HCT116 (cell line): Measurements from ENCODE around the gene TCF7L2. TPM values are rescaled to one million over a fixed set of nuclear protein-coding genes. Genes with fewer than 3 reads are reported as not detected.

Experiments
- ATAC-seq: fragments of 200-7000 bp; cut with Tn5 transposase; 2 replicates; pipeline ENCODE4 v1.9.1; 2020; ENCODE audit warnings: mild to moderate bottlenecking, moderate library complexity
- BruUV-seq: library from RNA; stranded (reverse); fragments of 400-500 nt; replicated peaks from 2 replicates; lab custom pipeline; 2021; lab: Mats Ljungman, UMichigan
- CTCF ChIA-PET: fragments of 300-600 bp; sonication (Branson Sonifier 250); formaldehyde crosslinking; loops from one replicate; lab custom pipeline; 2021; ENCODE audit warnings: antibody characterized with exemption; lab: Charles Lee
- POLR2A ChIA-PET: fragments of 300-600, 350-600 bp; sonication (Branson Sonifier 250); formaldehyde crosslinking; loops from one replicate; lab custom pipeline; 2021; ENCODE audit warnings: antibody characterized with exemption; lab: Charles Lee
- RAD21 ChIA-PET, 2 experiments: fragments of 300-600 bp; sonication (Branson Sonifier 250); formaldehyde crosslinking; loops; one replicate each; lab custom pipeline; 2023; ENCODE audit warnings: low total read pairs in 2 of 2; ENCODE audit not compliant: uncharacterized antibody in 2 of 2, unreplicated experiment in 2 of 2, low non-redundant PET in 1 of 2; lab: Charles Lee
- DNase-seq: peaks from one replicate; pipeline ENCODE4 v3.0.0-alpha.2; 2010; ENCODE audit warnings: low read depth, low spot score
- H2AFZ ChIP-seq: fragments of 200-600 bp; shearing (Covaris generic), sonication (generic); 2 replicates; pipeline ENCODE4 v1.6.1; 2017; ENCODE audit warnings: low read depth, mixed run types, mixed read lengths, antibody characterized with exemption, low read length; ENCODE audit not compliant: poor library complexity, severe bottlenecking
- H3K27ac ChIP-seq: 2 replicates; pipeline ENCODE4 v1.5.1; 2012; ENCODE audit warnings: low read depth, low read length
- H3K27me3 ChIP-seq: fragments of 200-600 bp; sonication (generic); 2 replicates; pipeline ENCODE4 v1.6.1; 2016; ENCODE audit warnings: mixed run types, low read length, mixed read lengths; ENCODE audit not compliant: insufficient read depth
- H3K36me3 ChIP-seq, 2 experiments: fragments of 200-500 bp in 1 of 2; fragments of 200-600 bp in 1 of 2; sonication (Bioruptor generic) in 1 of 2; sonication (generic) in 1 of 2; 2 replicates each; pipeline versions ENCODE4 v1.5.1 to v1.6.1; 2014 to 2016; ENCODE audit warnings: low read length in 2 of 2, inconsistent platforms in 1 of 2, mixed read lengths in 1 of 2, mixed run types in 1 of 2; ENCODE audit not compliant: insufficient read depth in 2 of 2, control insufficient read depth in 1 of 2
- H3K4me1 ChIP-seq, 2 experiments: fragments of 200-600 bp in 1 of 2; sonication (generic) in 1 of 2; 2 replicates each; pipeline versions ENCODE4 v1.5.1 to v1.6.1; 2012 to 2017; ENCODE audit warnings: low read length in 2 of 2, inconsistent platforms in 1 of 2, mild to moderate bottlenecking in 1 of 2, mixed read lengths in 1 of 2, mixed run types in 1 of 2, moderate library complexity in 1 of 2; ENCODE audit not compliant: insufficient read depth in 2 of 2, control insufficient read depth in 1 of 2
- H3K4me2 ChIP-seq: fragments of 200-600 bp; sonication (generic); 2 replicates; pipeline ENCODE4 v1.6.1; 2017; ENCODE audit warnings: mixed run types, low read length, mixed read lengths
- H3K4me3 ChIP-seq, 2 experiments: fragments of 200-600 bp in 1 of 2; sonication (generic) in 1 of 2; replicated peaks in 1 of 2; 2 replicates each; pipeline ENCODE4 v1.5.1; 2011 to 2016; ENCODE audit warnings: low read length in 2 of 2, control low read depth in 1 of 2, low read depth in 1 of 2, mild to moderate bottlenecking in 1 of 2, mixed read lengths in 1 of 2, mixed run types in 1 of 2
- H3K79me2 ChIP-seq: fragments of 200-600 bp; sonication (generic); 2 replicates; pipeline ENCODE4 v1.6.1; 2017; ENCODE audit warnings: mild to moderate bottlenecking, mixed run types, low read length, moderate library complexity, mixed read lengths; ENCODE audit not compliant: insufficient read depth
- H3K9ac ChIP-seq: fragments of 200-600 bp; sonication (generic); 2 replicates; pipeline ENCODE4 v1.6.1; 2016; ENCODE audit warnings: low read length, mixed read lengths
- H3K9me2 ChIP-seq: fragments of 200-600 bp; sonication (generic), shearing (Covaris generic); 2 replicates; pipeline ENCODE4 v1.6.1; 2017; ENCODE audit warnings: mixed run types, mild to moderate bottlenecking, moderate library complexity; ENCODE audit not compliant: insufficient read depth
- H3K9me3 ChIP-seq, 2 experiments: fragments of 200-500 bp in 1 of 2; fragments of 200-600 bp in 1 of 2; sonication (Bioruptor generic) in 1 of 2; sonication (generic) in 1 of 2; 2 replicates each; pipeline ENCODE4 v1.6.1; 2014 to 2017; ENCODE audit warnings: low read length in 2 of 2, mixed read lengths in 2 of 2, inconsistent platforms in 1 of 2, low read depth in 1 of 2, mild to moderate bottlenecking in 1 of 2, mixed run types in 1 of 2, moderate library complexity in 1 of 2; ENCODE audit not compliant: control insufficient read depth in 1 of 2, insufficient read depth in 1 of 2
- H4K20me1 ChIP-seq: fragments of 200-600 bp; sonication (generic), shearing (Covaris generic); 2 replicates; pipeline ENCODE4 v1.6.1; 2017; ENCODE audit warnings: mixed run types, mild to moderate bottlenecking, moderate library complexity; ENCODE audit not compliant: insufficient read depth
- CBX3 ChIP-seq: IDR thresholded peaks from 2 replicates; pipeline ENCODE4 v1.6.1; 2012; ENCODE audit warnings: low read depth
- CEBPB ChIP-seq: IDR thresholded peaks from 2 replicates; pipeline ENCODE4 v1.6.1; 2012; ENCODE audit warnings: low read depth
- EGR1 ChIP-seq: IDR thresholded peaks from 2 replicates; pipeline ENCODE4 v1.6.1; 2012; ENCODE audit warnings: low read depth
- FOSL1 ChIP-seq: IDR thresholded peaks from 2 replicates; pipeline ENCODE4 v1.6.1; 2012; ENCODE audit warnings: low read depth
- JUND ChIP-seq: IDR thresholded peaks from 2 replicates; pipeline ENCODE4 v1.6.1; 2012
- POLR2A ChIP-seq: IDR thresholded peaks from 2 replicates; pipeline ENCODE4 v1.7.0; 2011; ENCODE audit warnings: borderline replicate concordance; ENCODE audit not compliant: insufficient read depth, insufficient read length; ENCODE audit errors: extremely low read depth
- POLR2AphosphoS5 ChIP-seq: IDR thresholded peaks from 2 replicates; pipeline ENCODE4 v1.6.1; 2011; ENCODE audit warnings: mild to moderate bottlenecking, low read depth, low read length, moderate library complexity
- RAD21 ChIP-seq: IDR thresholded peaks from 2 replicates; pipeline ENCODE4 v1.6.1; 2012; ENCODE audit warnings: low read depth, mild to moderate bottlenecking
- SIN3A ChIP-seq: IDR thresholded peaks from 2 replicates; pipeline ENCODE4 v1.6.1; 2012; ENCODE audit warnings: low read depth
- SRF ChIP-seq: IDR thresholded peaks from 2 replicates; pipeline ENCODE4 v1.6.1; 2012; ENCODE audit warnings: low read depth
- TCF7L2 ChIP-seq: IDR thresholded peaks from 2 replicates; pipeline ENCODE4 v1.7.0; 2011; ENCODE audit warnings: borderline replicate concordance, inconsistent platforms; ENCODE audit not compliant: insufficient read depth, insufficient read length; ENCODE audit errors: extremely low read depth
- YY1 ChIP-seq: IDR thresholded peaks from 2 replicates; pipeline ENCODE4 v1.6.1; 2011; ENCODE audit warnings: low read length, low read depth, moderate library complexity, mild to moderate bottlenecking; ENCODE audit not compliant: insufficient replicate concordance; ENCODE audit errors: extremely low read depth
- ZFX ChIP-seq: fragments of 450-650 bp; IDR thresholded peaks from 2 replicates; pipeline ENCODE4 v1.6.1; 2017
- ZNF274 ChIP-seq: fragments of 200-500 bp; sonication (Bioruptor generic); IDR thresholded peaks from 2 replicates; pipeline ENCODE4 v1.6.1; 2014; ENCODE audit warnings: mild to moderate bottlenecking, low read depth, low read length, inconsistent platforms
- intact Hi-C: fragments of 100-400 bp; cut with micrococcal nuclease; formaldehyde crosslinking; loops from 2 replicates; pipeline ENCODE4 v1.10.0; 2022
- total RNA-seq: library from RNA; stranded (reverse); gene quantifications from one replicate; pipeline ENCODE4 v1.2.1, GENCODE V29; 2021; ENCODE audit not compliant: unreplicated experiment
- TF ChIP-seq, protein P1 (sequence below), 3 experiments: fragments of 200-600 bp in 1 of 3; sonication (generic) in 1 of 3; IDR thresholded peaks in 2 of 3; conservative IDR thresholded peaks in 1 of 3; 2 replicates each; pipeline ENCODE4 v1.5.1; 2012 to 2017; ENCODE audit warnings: low read depth in 2 of 3, low read length in 2 of 3, antibody characterized with exemption in 1 of 3, borderline replicate concordance in 1 of 3, control low read depth in 1 of 3, mild to moderate bottlenecking in 1 of 3, mixed read lengths in 1 of 3, mixed run types in 1 of 3, moderate library complexity in 1 of 3; ENCODE audit not compliant: insufficient read depth in 1 of 3
- TF ChIP-seq, protein P2 (sequence below): IDR thresholded peaks from 2 replicates; pipeline ENCODE4 v1.6.1; 2011; ENCODE audit warnings: mild to moderate bottlenecking, low read length, moderate library complexity; ENCODE audit not compliant: insufficient replicate concordance; ENCODE audit errors: extremely low read depth
- TF ChIP-seq, protein P3 (sequence below): IDR thresholded peaks from 2 replicates; pipeline ENCODE4 v1.6.1; 2012; ENCODE audit warnings: low read depth
- TF ChIP-seq, protein P4 (sequence below): IDR thresholded peaks from 2 replicates; pipeline ENCODE4 v1.6.1; 2012
- TF ChIP-seq, protein P5 (sequence below): IDR thresholded peaks from 2 replicates; pipeline ENCODE4 v1.6.1; 2012

The TCF7L2 gene
- total RNA-seq, 1 experiment from 2014 or later = 164 TPM

DNA sequence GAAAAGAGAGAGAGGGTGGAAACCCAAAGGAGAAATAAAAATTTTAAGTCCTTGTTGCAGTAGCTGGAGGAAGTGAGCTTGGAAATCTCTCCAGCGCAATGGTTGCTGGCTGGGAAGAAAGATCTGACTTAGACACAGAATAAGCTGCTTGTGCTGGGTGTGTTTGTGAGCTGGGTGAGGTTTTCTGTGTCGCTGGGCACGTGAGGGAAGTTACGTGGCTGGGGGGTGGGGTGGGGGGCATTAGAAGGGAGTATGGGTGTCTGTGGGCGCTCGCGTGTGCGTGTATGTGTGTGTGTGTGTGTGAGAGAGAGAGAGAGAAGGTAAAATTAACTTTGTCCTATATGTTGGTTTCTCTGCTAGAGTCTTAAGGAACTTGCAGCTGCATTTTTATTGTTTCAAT lies 11.6 kb downstream of the TCF7L2 start:
- Histone ChIP-seq H3K27ac (peak overlapping the region; percentile 9; the same call in 1 of the 2 replicates), H3K4me2 (peak overlapping the region; percentile 21; the same call in 1 of the 2 replicates), H3K36me3 (peaks cover 24 to 63% of the 10 kb centered on the region in 2 experiments), H3K4me3 (no peak overlapping the region), H3K27me3 (no peaks in the 10 kb centered on the region), H3K79me2 (peaks cover 100% of the 10 kb centered on the region), H2AFZ (no peak overlapping the region), H3K9me2 (no peaks in the 10 kb centered on the region), H3K4me1 (peaks cover 93 to 97% of the 10 kb centered on the region in 2 experiments), H3K9me3 (no peaks in the 10 kb centered on the region), H4K20me1 (peaks cover 17% of the 10 kb centered on the region), H3K9ac (no peak overlapping the region)
- DNase-seq (no peak), ATAC-seq (no peak)
- intact Hi-C loops = no loop called here
- RAD21 ChIA-PET = no interaction called here
- CTCF ChIA-PET = interaction anchor here (1.0 kb wide), 1 partner anchor 123 kb away, joined by 4 read pairs; no protein-coding TSS in a partner anchor
- BruUV-seq = no TSS peak
- POLR2A ChIA-PET = interaction anchor here (0.6 to 0.7 kb wide), 2 partner anchors 57 to 782 kb away, joined by 3 to 5 read pairs; no protein-coding TSS in a partner anchor
- TF ChIP-seq JUND (no peak), RAD21 (no peak), TCF7L2 (no peak), ZFX (no peak), POLR2AphosphoS5 (no peak), FOSL1 (no peak), SRF (no peak), POLR2A (no peak), EGR1 (no peak), ZNF274 (no peak), CBX3 (no peak), YY1 (no peak), CEBPB (no peak), SIN3A (no peak)
- TF ChIP-seq, protein P1, sequence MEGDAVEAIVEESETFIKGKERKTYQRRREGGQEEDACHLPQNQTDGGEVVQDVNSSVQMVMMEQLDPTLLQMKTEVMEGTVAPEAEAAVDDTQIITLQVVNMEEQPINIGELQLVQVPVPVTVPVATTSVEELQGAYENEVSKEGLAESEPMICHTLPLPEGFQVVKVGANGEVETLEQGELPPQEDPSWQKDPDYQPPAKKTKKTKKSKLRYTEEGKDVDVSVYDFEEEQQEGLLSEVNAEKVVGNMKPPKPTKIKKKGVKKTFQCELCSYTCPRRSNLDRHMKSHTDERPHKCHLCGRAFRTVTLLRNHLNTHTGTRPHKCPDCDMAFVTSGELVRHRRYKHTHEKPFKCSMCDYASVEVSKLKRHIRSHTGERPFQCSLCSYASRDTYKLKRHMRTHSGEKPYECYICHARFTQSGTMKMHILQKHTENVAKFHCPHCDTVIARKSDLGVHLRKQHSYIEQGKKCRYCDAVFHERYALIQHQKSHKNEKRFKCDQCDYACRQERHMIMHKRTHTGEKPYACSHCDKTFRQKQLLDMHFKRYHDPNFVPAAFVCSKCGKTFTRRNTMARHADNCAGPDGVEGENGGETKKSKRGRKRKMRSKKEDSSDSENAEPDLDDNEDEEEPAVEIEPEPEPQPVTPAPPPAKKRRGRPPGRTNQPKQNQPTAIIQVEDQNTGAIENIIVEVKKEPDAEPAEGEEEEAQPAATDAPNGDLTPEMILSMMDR (IDR thresholded peaks at IDR 0.05 in 2 of 3, conservative IDR thresholded peaks at IDR 0.05 in 1 of 3; ENCODE audit: borderline replicate concordance in 1 of 3, insufficient read depth in 1 of 3, low read depth in 2 of 3, low read length in 2 of 3) = no peak
- TF ChIP-seq, protein P2, sequence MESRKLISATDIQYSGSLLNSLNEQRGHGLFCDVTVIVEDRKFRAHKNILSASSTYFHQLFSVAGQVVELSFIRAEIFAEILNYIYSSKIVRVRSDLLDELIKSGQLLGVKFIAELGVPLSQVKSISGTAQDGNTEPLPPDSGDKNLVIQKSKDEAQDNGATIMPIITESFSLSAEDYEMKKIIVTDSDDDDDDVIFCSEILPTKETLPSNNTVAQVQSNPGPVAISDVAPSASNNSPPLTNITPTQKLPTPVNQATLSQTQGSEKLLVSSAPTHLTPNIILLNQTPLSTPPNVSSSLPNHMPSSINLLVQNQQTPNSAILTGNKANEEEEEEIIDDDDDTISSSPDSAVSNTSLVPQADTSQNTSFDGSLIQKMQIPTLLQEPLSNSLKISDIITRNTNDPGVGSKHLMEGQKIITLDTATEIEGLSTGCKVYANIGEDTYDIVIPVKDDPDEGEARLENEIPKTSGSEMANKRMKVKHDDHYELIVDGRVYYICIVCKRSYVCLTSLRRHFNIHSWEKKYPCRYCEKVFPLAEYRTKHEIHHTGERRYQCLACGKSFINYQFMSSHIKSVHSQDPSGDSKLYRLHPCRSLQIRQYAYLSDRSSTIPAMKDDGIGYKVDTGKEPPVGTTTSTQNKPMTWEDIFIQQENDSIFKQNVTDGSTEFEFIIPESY = no peak
- TF ChIP-seq, protein P3, sequence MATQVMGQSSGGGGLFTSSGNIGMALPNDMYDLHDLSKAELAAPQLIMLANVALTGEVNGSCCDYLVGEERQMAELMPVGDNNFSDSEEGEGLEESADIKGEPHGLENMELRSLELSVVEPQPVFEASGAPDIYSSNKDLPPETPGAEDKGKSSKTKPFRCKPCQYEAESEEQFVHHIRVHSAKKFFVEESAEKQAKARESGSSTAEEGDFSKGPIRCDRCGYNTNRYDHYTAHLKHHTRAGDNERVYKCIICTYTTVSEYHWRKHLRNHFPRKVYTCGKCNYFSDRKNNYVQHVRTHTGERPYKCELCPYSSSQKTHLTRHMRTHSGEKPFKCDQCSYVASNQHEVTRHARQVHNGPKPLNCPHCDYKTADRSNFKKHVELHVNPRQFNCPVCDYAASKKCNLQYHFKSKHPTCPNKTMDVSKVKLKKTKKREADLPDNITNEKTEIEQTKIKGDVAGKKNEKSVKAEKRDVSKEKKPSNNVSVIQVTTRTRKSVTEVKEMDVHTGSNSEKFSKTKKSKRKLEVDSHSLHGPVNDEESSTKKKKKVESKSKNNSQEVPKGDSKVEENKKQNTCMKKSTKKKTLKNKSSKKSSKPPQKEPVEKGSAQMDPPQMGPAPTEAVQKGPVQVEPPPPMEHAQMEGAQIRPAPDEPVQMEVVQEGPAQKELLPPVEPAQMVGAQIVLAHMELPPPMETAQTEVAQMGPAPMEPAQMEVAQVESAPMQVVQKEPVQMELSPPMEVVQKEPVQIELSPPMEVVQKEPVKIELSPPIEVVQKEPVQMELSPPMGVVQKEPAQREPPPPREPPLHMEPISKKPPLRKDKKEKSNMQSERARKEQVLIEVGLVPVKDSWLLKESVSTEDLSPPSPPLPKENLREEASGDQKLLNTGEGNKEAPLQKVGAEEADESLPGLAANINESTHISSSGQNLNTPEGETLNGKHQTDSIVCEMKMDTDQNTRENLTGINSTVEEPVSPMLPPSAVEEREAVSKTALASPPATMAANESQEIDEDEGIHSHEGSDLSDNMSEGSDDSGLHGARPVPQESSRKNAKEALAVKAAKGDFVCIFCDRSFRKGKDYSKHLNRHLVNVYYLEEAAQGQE = no peak
- TF ChIP-seq, protein P4, sequence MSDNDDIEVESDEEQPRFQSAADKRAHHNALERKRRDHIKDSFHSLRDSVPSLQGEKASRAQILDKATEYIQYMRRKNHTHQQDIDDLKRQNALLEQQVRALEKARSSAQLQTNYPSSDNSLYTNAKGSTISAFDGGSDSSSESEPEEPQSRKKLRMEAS = no peak
- TF ChIP-seq, protein P5, sequence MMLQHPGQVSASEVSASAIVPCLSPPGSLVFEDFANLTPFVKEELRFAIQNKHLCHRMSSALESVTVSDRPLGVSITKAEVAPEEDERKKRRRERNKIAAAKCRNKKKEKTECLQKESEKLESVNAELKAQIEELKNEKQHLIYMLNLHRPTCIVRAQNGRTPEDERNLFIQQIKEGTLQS = no peak
